Stimulated activated CD8-positive, alpha-beta memory T cell treated with anti-CD3 and anti-CD28 coated beads, Interleukin-12 subunit alpha, Interleukin-12 subunit beta, amount 100 ng/mL, for 1 hour (primary cell): ENCODE measurements around the gene SP7.
"Not testable (repeated sequence)": the region's sequence is repeated elsewhere in the genome, so short reads cannot be mapped to it uniquely, and the experiment has no call there.

Source experiments
- DNase-seq: peaks from one replicate; pipeline ENCODE4 v3.0.0-alpha.2; 2020; ENCODE audit warnings: low read depth

The SP7 gene

GRCh38 chr12:53336181-53336681 lies at the start of gene SP7:
Gene SP7 (minus strand): TSS chr12:53336354. CDS start chr12:53335646, 708 bp downstream.
- no peak for DNase-seq

GRCh38 chr12:53383258-53383657 lies 47.1 kb upstream of the SP7 start:
- DNase-seq, result no peak

DNA sequence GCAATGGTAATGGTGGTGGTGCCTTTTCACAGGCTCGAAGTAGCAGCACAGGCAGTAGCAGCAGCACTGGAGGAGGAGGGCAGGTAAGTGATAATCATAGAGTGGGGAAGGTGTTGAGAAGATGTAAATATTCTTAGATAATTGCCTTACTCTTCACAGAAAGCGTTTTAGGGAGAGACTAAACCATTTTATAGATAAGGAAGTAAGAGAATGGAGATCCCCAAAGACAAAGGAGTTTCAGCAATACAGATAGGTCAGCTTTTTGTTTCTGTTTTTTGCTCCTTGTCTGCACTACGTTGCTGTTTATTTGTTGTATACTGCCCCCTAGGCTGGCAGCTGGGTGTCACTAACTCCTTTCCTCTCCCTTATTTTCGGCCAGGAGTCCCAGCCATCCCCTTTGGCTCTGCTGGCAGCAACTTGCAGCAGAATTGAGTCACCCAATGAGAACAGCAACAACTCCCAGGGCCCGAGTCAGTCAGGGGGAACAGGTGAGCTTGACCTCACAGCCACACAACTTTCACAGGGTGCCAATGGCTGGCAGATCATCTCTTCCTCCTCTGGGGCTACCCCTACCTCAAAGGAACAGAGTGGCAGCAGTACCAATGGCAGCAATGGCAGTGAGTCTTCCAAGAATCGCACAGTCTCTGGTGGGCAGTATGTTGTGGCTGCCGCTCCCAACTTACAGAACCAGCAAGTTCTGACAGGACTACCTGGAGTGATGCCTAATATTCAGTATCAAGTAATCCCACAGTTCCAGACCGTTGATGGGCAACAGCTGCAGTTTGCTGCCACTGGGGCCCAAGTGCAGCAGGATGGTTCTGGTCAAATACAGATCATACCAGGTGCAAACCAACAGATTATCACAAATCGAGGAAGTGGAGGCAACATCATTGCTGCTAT lies 45.8 kb upstream of the SP7 start:
- no peak for DNase-seq

- no peak for DNase-seq
Observed at GRCh38 chr12:53380794-53381730, 44.9 kb upstream of the SP7 start.

- peak; percentile 97 for DNase-seq
Observed at GRCh38 chr12:53380104-53380793, 44.1 kb upstream of the SP7 start, which contains the start of gene SP1. Gene SP1 (plus strand): TSS chr12:53380176. CDS start chr12:53380292, 116 bp downstream.

DNA sequence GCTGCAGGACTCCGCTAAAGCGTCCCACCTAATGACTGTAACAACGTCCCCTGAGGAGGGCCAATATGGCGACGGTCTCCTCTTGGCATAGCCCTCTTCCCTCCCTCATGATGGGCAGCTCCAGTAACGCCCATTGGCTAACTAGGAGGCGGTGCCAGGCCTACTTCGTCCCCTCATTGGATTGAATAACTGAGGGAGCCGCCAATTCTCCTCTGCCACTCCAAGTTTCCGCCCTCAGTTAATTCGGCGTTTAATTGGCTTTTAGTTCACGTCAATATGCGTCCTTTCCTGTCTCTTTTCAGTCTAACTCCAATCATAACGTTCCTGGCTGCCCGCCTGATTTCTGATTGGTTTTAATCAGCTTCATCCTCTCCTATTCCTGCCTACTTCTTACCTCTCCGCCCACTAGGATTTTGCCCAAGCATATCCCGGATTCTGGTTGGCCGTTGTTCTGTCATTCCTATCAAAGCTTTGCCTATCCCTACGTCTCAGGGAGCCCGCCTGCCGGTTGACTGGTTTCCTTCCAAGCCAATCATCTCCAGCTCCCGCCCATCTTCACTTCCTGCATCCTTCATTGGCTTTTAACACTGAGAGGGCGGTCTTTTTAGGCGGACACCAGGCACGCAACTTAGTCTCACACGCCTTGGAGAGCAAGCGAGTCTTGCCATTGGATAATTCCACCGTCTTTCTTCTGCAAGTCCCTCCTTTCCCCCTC lies 43.4 kb upstream of the SP7 start:
- DNase-seq, result peak; percentile 91

- DNase-seq, result no peak
Observed at GRCh38 chr12:53378724-53379388, 42.7 kb upstream of the SP7 start.

- no peak for DNase-seq
Observed at GRCh38 chr12:53378222-53378621, 42.1 kb upstream of the SP7 start.

GRCh38 chr12:53376747-53377146 lies 40.6 kb upstream of the SP7 start:
- no peak for DNase-seq

- not testable (repeated sequence) for DNase-seq
Observed at GRCh38 chr12:53374277-53374676, 38.1 kb upstream of the SP7 start.

DNA sequence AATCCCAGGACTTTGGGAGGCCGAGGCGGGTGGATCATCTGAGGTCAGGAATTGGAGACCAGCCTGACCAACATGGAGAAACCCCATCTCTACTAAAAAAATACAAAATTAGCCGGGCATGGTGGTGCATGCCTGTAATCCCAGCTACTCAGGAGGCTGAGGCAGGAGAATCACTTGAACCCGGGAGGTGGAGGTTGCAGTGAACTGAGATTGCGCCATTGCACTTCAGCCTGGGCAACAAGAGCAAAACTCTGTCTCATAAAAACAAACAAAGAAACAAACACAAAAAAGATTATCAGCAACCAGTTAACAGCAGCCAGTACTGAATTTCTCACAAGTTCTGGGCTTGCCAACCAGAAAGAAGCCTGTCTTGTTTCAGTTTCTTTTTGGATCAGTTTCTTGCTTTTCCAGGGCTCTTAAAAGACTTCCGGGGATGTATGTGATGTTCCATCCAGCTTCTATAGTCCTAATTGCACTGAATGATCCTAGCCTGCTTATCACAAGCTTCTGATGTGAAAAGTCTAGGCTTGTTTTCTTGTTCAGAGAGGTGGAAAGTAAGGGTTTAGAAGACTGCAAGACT lies 37.5 kb upstream of the SP7 start:
- not testable (repeated sequence) for DNase-seq

DNA sequence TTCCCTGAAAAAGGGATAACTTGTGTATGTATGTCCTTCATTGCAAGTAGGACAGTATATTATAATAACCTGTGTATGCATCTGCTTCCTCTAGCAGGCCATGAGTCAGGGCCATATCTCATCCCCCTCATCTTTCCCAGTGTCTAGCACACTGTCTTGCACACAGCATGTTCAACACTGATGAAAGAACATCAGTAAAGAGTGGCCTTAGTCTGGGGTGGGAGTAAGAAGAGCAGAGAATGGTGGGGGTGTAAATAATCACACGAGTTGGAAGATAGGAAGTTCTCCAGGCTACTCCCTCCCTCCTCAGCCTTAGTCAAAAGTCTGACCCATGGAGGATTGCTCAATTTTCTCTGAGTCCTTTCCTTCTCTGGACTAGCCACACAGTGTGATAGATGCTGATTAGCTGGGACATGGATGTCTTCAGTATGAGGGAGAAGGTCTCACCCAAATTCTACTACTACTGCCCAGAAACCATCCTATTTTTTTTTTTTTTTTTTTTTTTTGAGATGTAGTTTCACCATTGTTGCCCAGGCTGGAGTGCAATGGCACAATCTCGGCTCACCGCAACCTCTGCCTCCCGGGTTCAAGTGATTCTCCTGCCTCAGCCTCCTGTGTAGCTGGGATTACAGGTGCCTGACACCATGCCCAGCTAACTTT lies 29.2 kb upstream of the SP7 start:
- DNase-seq, result no peak

DNA sequence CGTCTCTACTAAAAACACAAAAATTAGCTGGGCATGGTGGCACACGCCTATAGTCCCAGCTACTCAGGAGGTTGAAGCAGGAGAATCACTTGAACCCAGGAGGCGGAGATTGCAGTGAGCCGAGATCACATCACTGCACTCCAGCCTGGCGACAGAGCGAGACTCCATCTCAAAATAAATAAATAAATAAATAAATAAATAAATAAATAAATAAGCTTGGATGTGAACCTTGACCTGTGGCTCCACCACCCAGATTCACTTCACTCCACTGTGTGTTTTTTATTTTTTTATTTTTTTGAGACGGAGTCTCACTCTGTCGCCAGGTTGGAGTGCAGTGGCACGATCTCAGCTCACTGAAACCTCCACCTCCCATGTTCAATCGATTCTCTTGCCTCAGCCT lies 25.5 kb upstream of the SP7 start:
- not testable (repeated sequence) for DNase-seq

- DNase-seq, result no peak
Observed at GRCh38 chr12:53358836-53359419, 22.8 kb upstream of the SP7 start.

GRCh38 chr12:53355121-53355520 lies 19.0 kb upstream of the SP7 start:
- DNase-seq, result no peak

DNA sequence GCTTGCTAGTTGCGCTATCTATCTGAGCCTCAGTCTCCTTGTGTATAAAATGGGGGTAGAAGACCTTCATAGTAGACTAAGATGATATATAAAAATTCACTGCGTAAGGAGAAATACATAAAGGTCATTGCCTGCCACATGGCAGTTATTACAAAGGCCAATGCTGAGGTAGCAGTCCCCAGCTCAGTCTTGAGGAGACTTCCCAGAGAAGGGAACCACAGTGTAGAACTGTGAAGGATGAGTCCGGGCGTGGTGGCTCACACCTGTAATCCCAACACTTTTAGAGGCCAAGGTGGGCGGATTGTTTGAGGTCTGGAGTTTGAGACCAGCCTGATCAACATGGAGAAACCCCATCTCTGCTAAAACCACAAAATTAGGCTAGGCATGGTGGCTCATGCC lies 17.1 kb upstream of the SP7 start:
- no peak for DNase-seq

GRCh38 chr12:53352331-53353256 lies 16.4 kb upstream of the SP7 start:
- peak; percentile 74 for DNase-seq

DNA sequence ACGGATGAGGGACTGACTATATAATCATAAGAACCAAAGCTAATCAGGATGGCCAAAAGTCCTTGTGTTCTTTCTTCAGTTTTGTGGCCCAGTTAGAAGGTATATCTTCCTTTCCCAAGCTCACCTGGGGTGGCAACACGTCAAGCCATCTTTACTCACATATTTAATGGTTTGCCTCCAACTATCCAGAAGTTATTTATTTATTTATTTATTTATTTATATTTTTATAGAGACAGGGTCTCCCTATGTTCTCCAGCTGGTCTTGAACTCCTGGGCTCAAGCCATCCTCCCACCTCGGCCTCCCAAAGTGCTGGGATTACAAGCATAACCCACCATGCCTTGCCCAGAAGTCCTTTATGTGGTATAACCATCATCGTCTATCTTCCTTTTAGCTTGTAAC lies 11.8 kb upstream of the SP7 start:
- DNase-seq, result no peak
